WTC11 (cell line): ENCODE measurements around the gene DISC1.

Experiments
- JUN ChIP-seq: sonication (generic); formaldehyde crosslinking; IDR thresholded peaks from 2 replicates; pipeline ENCODE4 v1.8.0; 2023; ENCODE audit warnings: mild to moderate bottlenecking, missing genetic modification reagents
- SMAD3 ChIP-seq: sonication (generic); formaldehyde crosslinking; IDR thresholded peaks from 2 replicates; pipeline ENCODE4 v1.8.0; 2022; ENCODE audit warnings: missing genetic modification reagents, mild to moderate bottlenecking, borderline replicate concordance
- SMAD4 ChIP-seq: sonication (generic); formaldehyde crosslinking; IDR thresholded peaks from 2 replicates; pipeline ENCODE4 v1.8.0; 2022; ENCODE audit warnings: mild to moderate bottlenecking, missing genetic modification reagents
- TF ChIP-seq, protein P1 (sequence below): fragments of 200-600 bp; IDR thresholded peaks from 2 replicates; pipeline ENCODE4 v1.8.0; 2022; ENCODE audit warnings: antibody characterized with exemption

DNA sequence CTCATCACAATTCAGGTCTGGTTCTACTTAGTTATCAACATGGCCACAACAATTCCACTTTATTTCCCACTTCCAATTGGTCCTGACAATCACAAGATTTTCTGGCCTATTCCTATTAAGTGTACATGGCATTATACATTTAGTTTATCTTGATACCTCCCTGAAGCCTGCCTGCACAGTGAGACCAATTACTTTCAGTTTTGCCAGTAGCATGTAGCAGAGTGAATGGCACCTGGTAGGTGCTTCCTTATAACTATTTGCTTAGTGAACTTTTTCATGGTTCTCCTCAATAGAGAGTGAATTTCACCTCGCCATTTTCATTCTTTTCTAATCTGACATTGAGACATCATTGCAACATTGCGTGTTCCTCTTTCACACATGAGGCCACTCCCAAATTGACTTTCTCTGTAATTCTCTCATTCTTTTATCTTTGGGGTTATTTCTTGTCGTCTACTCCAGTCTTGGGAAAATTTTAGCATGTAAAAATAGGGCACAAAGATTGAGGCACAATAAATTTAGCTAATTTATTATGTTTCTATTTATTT is 124.3 kb downstream of the DISC1 start:
- TF ChIP-seq JUN = no peak
- TF ChIP-seq SMAD3 = no peak
- no peak for TF ChIP-seq SMAD4 (CRISPR knock-in tag)
- TF ChIP-seq, protein P1, sequence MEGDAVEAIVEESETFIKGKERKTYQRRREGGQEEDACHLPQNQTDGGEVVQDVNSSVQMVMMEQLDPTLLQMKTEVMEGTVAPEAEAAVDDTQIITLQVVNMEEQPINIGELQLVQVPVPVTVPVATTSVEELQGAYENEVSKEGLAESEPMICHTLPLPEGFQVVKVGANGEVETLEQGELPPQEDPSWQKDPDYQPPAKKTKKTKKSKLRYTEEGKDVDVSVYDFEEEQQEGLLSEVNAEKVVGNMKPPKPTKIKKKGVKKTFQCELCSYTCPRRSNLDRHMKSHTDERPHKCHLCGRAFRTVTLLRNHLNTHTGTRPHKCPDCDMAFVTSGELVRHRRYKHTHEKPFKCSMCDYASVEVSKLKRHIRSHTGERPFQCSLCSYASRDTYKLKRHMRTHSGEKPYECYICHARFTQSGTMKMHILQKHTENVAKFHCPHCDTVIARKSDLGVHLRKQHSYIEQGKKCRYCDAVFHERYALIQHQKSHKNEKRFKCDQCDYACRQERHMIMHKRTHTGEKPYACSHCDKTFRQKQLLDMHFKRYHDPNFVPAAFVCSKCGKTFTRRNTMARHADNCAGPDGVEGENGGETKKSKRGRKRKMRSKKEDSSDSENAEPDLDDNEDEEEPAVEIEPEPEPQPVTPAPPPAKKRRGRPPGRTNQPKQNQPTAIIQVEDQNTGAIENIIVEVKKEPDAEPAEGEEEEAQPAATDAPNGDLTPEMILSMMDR = no peak
